GM19238 (cell line): ENCODE results near the gene HCRTR2.

ENCODE experiments used
- DNase-seq: peaks from one replicate; pipeline ENCODE4 v3.0.0; 2011; ENCODE audit warnings: low spot score; ENCODE audit not compliant: insufficient read length

Gene HCRTR2

GRCh38 chr6:55320696-55321086 is 146.4 kb downstream of the HCRTR2 start:
- no peak for DNase-seq

DNA sequence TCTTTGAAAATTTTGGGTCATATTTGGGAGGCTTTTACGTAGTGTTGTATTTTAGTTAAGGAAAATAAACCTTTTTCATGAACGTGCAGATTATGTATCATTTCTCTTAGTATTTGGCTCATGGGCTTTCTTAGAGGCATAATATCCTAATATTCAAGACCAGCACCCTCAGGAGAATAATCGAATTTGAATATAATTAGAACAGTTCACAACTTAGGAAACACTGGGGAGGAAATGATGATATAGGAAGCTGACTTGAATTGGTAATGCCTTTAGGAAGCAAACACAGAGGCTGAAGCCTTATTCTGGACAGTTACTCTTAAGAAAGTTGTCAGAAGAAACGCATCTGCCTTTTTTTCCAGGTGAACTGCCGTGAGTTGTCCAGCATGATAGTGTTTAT is 152.9 kb downstream of the HCRTR2 start, which contains the start of gene GFRAL:
TSS of gene GFRAL (plus strand) at position 301 of the 400 bp plus-strand sequence. CDS start at position 387, 86 bp downstream.
- DNase-seq, result no peak
